PC-3 (cell line): ENCODE results near the gene TCP11. TPM values are rescaled to one million over a fixed set of nuclear protein-coding genes. Genes with fewer than 3 reads are reported as not detected.
A peak's percentile ranks its signal among the peaks of the same experiment; 100 is the strongest.

Experiments used
- ATAC-seq: fragments of 200-7000 bp; cut with Tn5 transposase; 2 replicates; pipeline ENCODE4 v1.9.1; 2020; ENCODE audit warnings: mild to moderate bottlenecking, moderate library complexity
- BruUV-seq: library from RNA; stranded (reverse); fragments of 400-500 nt; replicated peaks from 2 replicates; lab custom pipeline; 2021; lab: Mats Ljungman, UMichigan
- CTCF ChIA-PET: fragments of 300-600 bp; sonication (Branson Sonifier 250); formaldehyde crosslinking; loops from one replicate; lab custom pipeline; 2022; ENCODE audit warnings: antibody characterized with exemption; lab: Charles Lee
- POLR2A ChIA-PET: fragments of 300-600 bp; sonication (Branson Sonifier 250); formaldehyde crosslinking; loops from one replicate; lab custom pipeline; 2022; ENCODE audit warnings: antibody characterized with exemption; ENCODE audit not compliant: unreplicated experiment; lab: Charles Lee
- DNase-seq: peaks from one replicate; pipeline ENCODE4 v3.0.0-alpha.2; 2015
- H2AFZ ChIP-seq: fragments of 300-600 bp; sonication (generic); 2 replicates; pipeline ENCODE4 v1.6.0; 2016; ENCODE audit warnings: antibody characterized with exemption, low read length
- H3F3A ChIP-seq: fragments of 300-600 bp; sonication (generic); one replicate; pipeline ENCODE4 v1.6.0; 2017; ENCODE audit warnings: antibody characterized with exemption, low read length, control low read depth, mild to moderate bottlenecking; ENCODE audit not compliant: unreplicated experiment
- H3K27ac ChIP-seq: fragments of 300-600 bp; sonication (generic); 2 replicates; pipeline ENCODE4 v1.5.1; 2016; ENCODE audit warnings: mild to moderate bottlenecking, low read length
- H3K27me3 ChIP-seq: fragments of 300-600 bp; sonication (generic); 2 replicates; pipeline ENCODE4 v1.6.1; 2016; ENCODE audit warnings: low read length, mixed read lengths
- H3K36me3 ChIP-seq: fragments of 300-600 bp; sonication (generic); 2 replicates; pipeline ENCODE4 v1.6.1; 2016; ENCODE audit warnings: low read depth, mixed run types, low read length, mixed read lengths
- H3K4me1 ChIP-seq: fragments of 300-600 bp; sonication (generic); 2 replicates; pipeline ENCODE4 v1.5.1; 2016; ENCODE audit warnings: low read length; ENCODE audit not compliant: insufficient read depth
- H3K4me2 ChIP-seq: fragments of 300-600 bp; sonication (generic); 2 replicates; pipeline ENCODE4 v1.6.0; 2016; ENCODE audit warnings: low read length
- H3K4me3 ChIP-seq: fragments of 300-600 bp; sonication (generic); 2 replicates; pipeline ENCODE4 v1.5.1; 2016; ENCODE audit warnings: mild to moderate bottlenecking, low read length, mixed read lengths
- H3K79me2 ChIP-seq: fragments of 300-600 bp; sonication (generic); 2 replicates; pipeline ENCODE4 v1.6.1; 2017; ENCODE audit warnings: low read length, mixed read lengths
- H3K9ac ChIP-seq: fragments of 300-600 bp; sonication (generic); 2 replicates; pipeline ENCODE4 v1.6.0; 2016; ENCODE audit warnings: mild to moderate bottlenecking, low read length
- H3K9me2 ChIP-seq: fragments of 300-600 bp; sonication (generic); replicated peaks from 2 replicates; pipeline ENCODE4 v1.6.1; 2016; ENCODE audit warnings: mixed run types, low read length, mixed read lengths
- H3K9me3 ChIP-seq: fragments of 300-600 bp; sonication (generic); 2 replicates; pipeline ENCODE4 v1.6.1; 2016; ENCODE audit warnings: low read length, mixed read lengths
- H4K20me1 ChIP-seq: fragments of 300-600 bp; sonication (generic); 2 replicates; pipeline ENCODE4 v1.6.1; 2016; ENCODE audit warnings: low read length, mixed read lengths
- CTCF ChIP-seq: fragments of 300-600 bp; sonication (generic); conservative IDR thresholded peaks from 2 replicates; pipeline ENCODE4 v1.5.1; 2017; ENCODE audit warnings: antibody characterized with exemption, low read depth, mild to moderate bottlenecking, low read length
- EZH2 ChIP-seq: fragments of 300-600 bp; sonication (generic); IDR thresholded peaks from one replicate; pipeline ENCODE4 v1.6.1; 2017; ENCODE audit warnings: antibody characterized with exemption, mild to moderate bottlenecking, low read length; ENCODE audit not compliant: unreplicated experiment
- EZH2phosphoT487 ChIP-seq: fragments of 300-600 bp; sonication (generic); IDR thresholded peaks from 2 replicates; pipeline ENCODE4 v1.6.1; 2018; ENCODE audit warnings: mild to moderate bottlenecking, antibody characterized with exemption, low read length, borderline replicate concordance
- intact Hi-C: fragments of 100-400 bp; cut with micrococcal nuclease; formaldehyde crosslinking; loops from 2 replicates; pipeline ENCODE4 v1.9.0; 2023
- total RNA-seq: library from RNA; depleted of rRNA; stranded (reverse); fragments of >200 nt; gene quantifications from 2 replicates; pipeline ENCODE4 v1.2.3, GENCODE V29; 2014

Gene TCP11
- total RNA-seq, 1 experiment from 2014 or later = 1.3 TPM

- H3K4me3 ChIP-seq = no peak overlapping the region
- H4K20me1 ChIP-seq = no peaks in the 10 kb centered on the region
- no peaks in the 10 kb centered on the region for H3F3A ChIP-seq
- H3K27me3 ChIP-seq = no peaks in the 10 kb centered on the region
- H3K79me2 ChIP-seq = no peaks in the 10 kb centered on the region
- peaks cover 33% of the 10 kb centered on the region for H3K4me1 ChIP-seq
- BruUV-seq = no TSS peak
- CTCF ChIA-PET = no interaction called here
- POLR2A ChIA-PET = no interaction called here
- no peaks in the 10 kb centered on the region for H3K36me3 ChIP-seq
- TF ChIP-seq EZH2 (no peak), EZH2phosphoT487 (no peak), CTCF (no peak)
- no peaks in the 10 kb centered on the region for H3K9me2 ChIP-seq
- intact Hi-C loops = loop anchor here (5.0 kb wide), 2 partner anchors 256 to 351 kb away; partner anchors contain the start of genes ANKS1A, BLTP3A and TAF11
- H2AFZ ChIP-seq = no peak overlapping the region
- peak; percentile 87 for ATAC-seq
- H3K9me3 ChIP-seq = no peaks in the 10 kb centered on the region
- no peak overlapping the region for H3K4me2 ChIP-seq
- no peak overlapping the region for H3K27ac ChIP-seq
- H3K9ac ChIP-seq = no peak overlapping the region
- peak; percentile 69 for DNase-seq
Measured at GRCh38 chr6:35142588-35143569, 1.7 kb upstream of the TCP11 start.

GRCh38 chr6:35140639-35141006 is 516 bp downstream of the TCP11 start:
- H3K4me3 ChIP-seq = no peak overlapping the region
- POLR2A ChIA-PET = no interaction called here
- H3K27me3 ChIP-seq = no peaks in the 10 kb centered on the region

More at GRCh38 chr6:35140639-35141006, 516 bp downstream of the TCP11 start:
- H3K4me2 ChIP-seq = no peak overlapping the region
- H3K9me3 ChIP-seq = no peaks in the 10 kb centered on the region
- H4K20me1 ChIP-seq = no peaks in the 10 kb centered on the region
- H3K36me3 ChIP-seq = no peaks in the 10 kb centered on the region
- DNase-seq (no peak), ATAC-seq (no peak)
- no peak overlapping the region for H3K9ac ChIP-seq
- intact Hi-C loops = loop anchor here (1.0 to 5.0 kb wide), 3 partner anchors 154 to 348 kb away; partner anchors contain the start of genes ANKS1A, BLTP3A and TAF11
- no peaks in the 10 kb centered on the region for H3F3A ChIP-seq
- peaks cover 13% of the 10 kb centered on the region for H3K4me1 ChIP-seq
- BruUV-seq = no TSS peak
- no peak overlapping the region for H3K27ac ChIP-seq
- CTCF ChIA-PET = interaction anchor here (1.2 to 1.7 kb wide), 2 partner anchors 150 to 154 kb away, joined by 6 to 9 read pairs; no protein-coding TSS in a partner anchor
- no peak overlapping the region for H2AFZ ChIP-seq
- H3K9me2 ChIP-seq = no peaks in the 10 kb centered on the region
- no peaks in the 10 kb centered on the region for H3K79me2 ChIP-seq
- TF ChIP-seq EZH2phosphoT487 = no peak
- TF ChIP-seq CTCF = no peak
- TF ChIP-seq EZH2 = no peak
